ENCODE results near the gene DCTN4. TPM values are rescaled to one million over a fixed set of nuclear protein-coding genes. Genes with fewer than 3 reads are reported as not detected.

The DCTN4 gene
- total and polyA plus RNA-seq, 8 donors, result 64.2 to 76.6 (median 69.7) TPM

- H3K27ac ChIP-seq, result peak overlapping the region; percentile 95 to 96
- H3K4me3 ChIP-seq, result peak overlapping the region; percentile 75 to 98
- H3K27me3 ChIP-seq, result no peaks in the 10 kb centered on the region
- no peak for DNase-seq
- H3K9me3 ChIP-seq, result no peaks in the 10 kb centered on the region
- ATAC-seq, result no peak
- peaks cover 0 to 38% of the 10 kb centered on the region in 2 donors for H3K36me3 ChIP-seq
- H3K4me1 ChIP-seq, result peaks cover 13 to 20% of the 10 kb centered on the region in 2 donors
- intact Hi-C loops (cut with DNase I), result no loop called here
- no peak for TF ChIP-seq CTCF (IDR thresholded peaks at IDR 0.05)
Observed at GRCh38 chr5:150700246-150700593, 58.6 kb downstream of the DCTN4 start.

- peaks cover 8 to 13% of the 10 kb centered on the region in 2 donors for H3K4me1 ChIP-seq
- H3K4me3 ChIP-seq, result no peak overlapping the region
- DNase-seq, result no peak
- H3K9me3 ChIP-seq, result no peaks in the 10 kb centered on the region
- H3K36me3 ChIP-seq, result peaks cover 3 to 90% of the 10 kb centered on the region in 2 donors
- H3K27me3 ChIP-seq, result no peaks in the 10 kb centered on the region
- ATAC-seq, result no peak
- no peak for TF ChIP-seq CTCF (IDR thresholded peaks at IDR 0.05)
- H3K27ac ChIP-seq, result no peak overlapping the region
- intact Hi-C loops (cut with DNase I), result no loop called here
Observed at GRCh38 chr5:150694612-150695011, 64.2 kb downstream of the DCTN4 start.

GRCh38 chr5:150692276-150692675, 66.5 kb downstream of the DCTN4 start:
- no peaks in the 10 kb centered on the region for H3K4me1 ChIP-seq
- ATAC-seq, result no peak
- intact Hi-C loops (cut with DNase I), result no loop called here

GRCh38 chr5:150690760-150691159, 68.1 kb downstream of the DCTN4 start:
- no peaks in the 10 kb centered on the region for H3K4me1 ChIP-seq
- H3K4me3 ChIP-seq, result no peak overlapping the region
- ATAC-seq (no peak), DNase-seq (no peak)
- H3K27me3 ChIP-seq, result no peaks in the 10 kb centered on the region
- no peak for TF ChIP-seq CTCF (IDR thresholded peaks at IDR 0.05)
- H3K36me3 ChIP-seq, result peaks cover 3 to 66% of the 10 kb centered on the region in 2 donors
- no peak overlapping the region for H3K27ac ChIP-seq
- H3K9me3 ChIP-seq, result no peaks in the 10 kb centered on the region
- intact Hi-C loops (cut with DNase I), result no loop called here

More at GRCh38 chr5:150692276-150692675, 66.5 kb downstream of the DCTN4 start:
- no peak overlapping the region for H3K27ac ChIP-seq
- no peaks in the 10 kb centered on the region for H3K9me3 ChIP-seq
- DNase-seq, result no peak
- H3K4me3 ChIP-seq, result no peak overlapping the region
- TF ChIP-seq CTCF (IDR thresholded peaks at IDR 0.05), result no peak
- H3K36me3 ChIP-seq, result peaks cover 3 to 80% of the 10 kb centered on the region in 2 donors
- H3K27me3 ChIP-seq, result no peaks in the 10 kb centered on the region

- H3K27me3 ChIP-seq, result no peaks in the 10 kb centered on the region
- no peak overlapping the region for H3K4me3 ChIP-seq
- H3K36me3 ChIP-seq, result peaks cover 3 to 50% of the 10 kb centered on the region in 2 donors
- H3K4me1 ChIP-seq, result no peaks in the 10 kb centered on the region
- H3K9me3 ChIP-seq, result no peaks in the 10 kb centered on the region
- no peak overlapping the region for H3K27ac ChIP-seq
- intact Hi-C loops (cut with DNase I), result no loop called here
- ATAC-seq (no peak), DNase-seq (no peak)
- no peak for TF ChIP-seq CTCF (IDR thresholded peaks at IDR 0.05)
Observed at GRCh38 chr5:150689120-150689519, 69.7 kb downstream of the DCTN4 start.

Measured in left lung (tissue), 10 donors.